Renal pelvis (tissue), 12 donors: ENCODE data around the gene OSBPL1A. TPM values are rescaled to one million over a fixed set of nuclear protein-coding genes. Genes with fewer than 3 reads are reported as not detected.

ENCODE experiments used
- DNase-seq: peaks from one replicate; pipeline ENCODE4 v3.0.0-alpha.2; 2013
- long read RNA-seq, 16 experiments: transcript quantifications; one replicate each; lab custom pipeline, GENCODE V29; 2026
- polyA plus RNA-seq, 3 donors: library from polyadenylated mRNA; unstranded; fragments of 120-200 nt; gene quantifications; one replicate each; pipeline ENCODE4 v1.2.1, GENCODE V29; 2013; ENCODE audit not compliant: insufficient read length in 3 of 3

Gene OSBPL1A
- polyA plus RNA-seq = 10 to 100 TPM; 46.5 to 53.1 (median 48.5) TPM
- long read RNA-seq, donor 1, full-length matches to known transcripts = 9 of 9 reads
- long read RNA-seq, donor 1, partial matches to known transcripts = 0 of 9 reads
- long read RNA-seq, donor 1, other reads (novel, unspliced or antisense) = 0 of 9 reads
- long read RNA-seq, donor 2, partial matches to known transcripts = 7 of 11 reads
- long read RNA-seq, donor 2, other reads (novel, unspliced or antisense) = 0 of 11 reads
- long read RNA-seq, donor 3, transcript OSBPL1A-204 (14 exons, 3,317 nt) = major isoform, 5 of 6 reads
- long read RNA-seq, donor 3, partial matches to known transcripts = 0 of 6 reads
- long read RNA-seq, donor 3, other reads (novel, unspliced or antisense) = 0 of 6 reads
- long read RNA-seq, donor 4, partial matches to known transcripts = 0 of 3 reads
- long read RNA-seq, donor 4, other reads (novel, unspliced or antisense) = 0 of 3 reads
- long read RNA-seq, donor 5, full-length matches to known transcripts = 7 of 7 reads
- long read RNA-seq, donor 5, partial matches to known transcripts = 0 of 7 reads
- long read RNA-seq, donor 5, other reads (novel, unspliced or antisense) = 0 of 7 reads
- long read RNA-seq, donor 6, partial matches to known transcripts = 11 of 15 reads
- long read RNA-seq, donor 6, other reads (novel, unspliced or antisense) = 0 of 15 reads
- long read RNA-seq, donor 7, full-length matches to known transcripts = 5 of 5 reads
- long read RNA-seq, donor 7, partial matches to known transcripts = 0 of 5 reads
- long read RNA-seq, donor 7, other reads (novel, unspliced or antisense) = 0 of 5 reads
- long read RNA-seq, donor 8, transcript OSBPL1A-204 (14 exons, 3,317 nt) = major isoform, 6 of 6 reads
- long read RNA-seq, donor 8, partial matches to known transcripts = 0 of 6 reads
- long read RNA-seq, donor 8, other reads (novel, unspliced or antisense) = 0 of 6 reads
- long read RNA-seq, donor 9, partial matches to known transcripts = 7 of 11 reads
- long read RNA-seq, donor 9, other reads (novel, unspliced or antisense) = 0 of 11 reads
- long read RNA-seq, donor 10, transcript OSBPL1A-204 (14 exons, 3,317 nt) = major isoform, 5 of 5 reads
- long read RNA-seq, donor 10, partial matches to known transcripts = 0 of 5 reads
- long read RNA-seq, donor 10, other reads (novel, unspliced or antisense) = 0 of 5 reads
- long read RNA-seq, donor 11, partial matches to known transcripts = 0 of 2 reads
- long read RNA-seq, donor 11, other reads (novel, unspliced or antisense) = 0 of 2 reads
- long read RNA-seq, donor 12, full-length matches to known transcripts = 9 of 70 reads
- long read RNA-seq, donor 12, partial matches to known transcripts = 61 of 70 reads
- long read RNA-seq, donor 12, other reads (novel, unspliced or antisense) = 0 of 70 reads
- long read RNA-seq, donor 13, partial matches to known transcripts = 0 of 4 reads
- long read RNA-seq, donor 13, other reads (novel, unspliced or antisense) = 0 of 4 reads
- long read RNA-seq, donor 14 = 0 reads
- long read RNA-seq, donor 15 = 0 reads
- long read RNA-seq, donor 16, full-length matches to known transcripts = 1 of 23 reads
- long read RNA-seq, donor 16, partial matches to known transcripts = 22 of 23 reads
- long read RNA-seq, donor 16, other reads (novel, unspliced or antisense) = 0 of 23 reads

GRCh38 chr18:24397694-24398368 lies at the start of gene OSBPL1A:
Gene OSBPL1A (minus strand): TSS chr18:24397824. CDS start chr18:24377533, 20,291 bp downstream.
- peak; percentile 93 for DNase-seq

DNA sequence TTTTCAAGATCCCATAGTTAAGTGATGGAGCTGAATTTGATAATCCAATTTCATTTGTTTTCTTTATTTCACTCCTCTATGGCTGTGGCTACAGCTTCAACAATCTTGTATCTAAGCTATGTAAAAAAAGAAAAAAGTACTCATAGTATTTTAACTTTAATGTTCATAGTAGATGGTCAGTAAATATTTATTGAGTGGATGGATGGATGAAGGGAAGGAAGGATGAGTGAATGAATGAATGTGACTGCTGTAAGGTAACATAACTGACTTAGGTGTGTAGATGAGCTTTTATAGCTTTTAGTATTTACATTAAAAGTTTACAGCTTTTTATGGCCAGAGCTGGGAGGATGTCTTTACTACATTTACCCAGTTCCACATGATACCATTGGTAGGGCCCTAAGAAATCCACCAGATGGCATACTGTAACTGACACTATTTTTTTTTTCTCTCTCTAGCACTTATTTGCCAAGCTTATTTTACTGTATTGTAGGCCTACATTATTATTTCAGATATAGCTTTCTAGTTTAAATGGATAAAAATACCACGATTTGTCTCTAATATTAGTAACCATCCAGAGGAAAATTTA lies 49.4 kb upstream of the OSBPL1A start:
- no peak for DNase-seq

GRCh38 chr18:24446453-24446852 lies 48.8 kb upstream of the OSBPL1A start:
- no peak for DNase-seq

- DNase-seq = no peak
These were observed 46.2 kb upstream of the OSBPL1A start for GRCh38 chr18:24443870-24444269.

GRCh38 chr18:24436939-24437338 lies 39.3 kb upstream of the OSBPL1A start:
- no peak for DNase-seq

DNA sequence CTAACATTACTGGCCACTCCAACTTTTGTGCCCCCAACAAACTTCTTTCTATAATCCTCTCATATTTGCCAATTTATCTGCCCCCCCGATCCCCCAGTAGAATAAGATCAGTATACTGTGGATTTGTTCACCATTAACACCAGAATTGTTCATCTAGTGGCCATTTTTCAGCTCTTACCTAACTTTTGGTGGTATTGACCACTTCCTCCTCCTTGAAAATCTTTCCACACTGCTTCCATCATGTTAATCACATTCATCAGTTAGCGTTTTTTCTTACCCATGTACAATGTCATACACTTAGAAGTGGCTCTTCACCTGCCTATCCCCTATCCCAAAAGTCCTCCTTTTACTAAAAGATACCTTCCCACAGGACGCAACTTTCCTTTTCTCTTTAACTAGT lies 35.0 kb upstream of the OSBPL1A start:
- DNase-seq = no peak

DNA sequence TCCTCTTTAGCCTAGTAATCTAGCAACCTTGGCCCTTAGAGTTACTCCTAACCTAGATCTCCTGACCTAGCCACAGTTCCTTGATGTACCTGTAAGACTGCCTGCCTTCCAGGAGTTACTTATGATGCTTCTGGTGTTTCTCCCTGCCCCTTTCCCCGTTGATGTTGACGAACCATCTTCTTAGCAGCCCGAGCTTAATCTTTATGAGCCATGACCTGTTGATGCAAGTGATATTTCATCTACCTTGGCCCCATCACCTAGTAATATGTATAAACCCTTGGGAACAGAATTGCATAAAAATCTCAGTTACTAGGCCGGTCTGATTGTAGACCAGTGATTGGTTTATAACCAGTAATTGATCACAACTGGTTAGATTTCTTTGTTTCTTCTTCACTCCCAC lies 31.6 kb upstream of the OSBPL1A start:
- DNase-seq = no peak

DNA sequence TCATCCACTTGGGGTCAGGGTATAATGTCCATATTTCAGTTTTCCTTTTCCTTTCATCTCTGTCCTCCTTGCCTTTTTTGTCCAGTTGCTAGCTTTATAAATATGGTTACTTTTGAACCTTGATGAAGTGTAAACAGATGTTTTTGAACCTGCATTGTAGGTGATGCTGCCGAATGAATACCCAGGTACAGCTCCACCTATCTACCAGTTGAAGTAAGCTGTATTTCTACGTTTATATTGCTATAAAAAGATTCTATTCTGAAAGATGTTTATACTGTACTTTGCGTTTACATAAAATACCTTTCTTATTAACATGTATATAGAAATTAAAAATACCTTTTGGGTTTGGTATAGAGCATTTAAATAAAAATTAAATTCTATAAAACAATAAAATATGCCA lies 31.1 kb upstream of the OSBPL1A start:
- DNase-seq = no peak

- no peak for DNase-seq
These were observed 29.9 kb upstream of the OSBPL1A start for GRCh38 chr18:24427484-24427883.

- peak; percentile 85 for DNase-seq
These were observed 29.0 kb upstream of the OSBPL1A start, which contains the start of gene IMPACT for GRCh38 chr18:24426398-24427294. Gene IMPACT (plus strand): TSS chr18:24426670. CDS start chr18:24426757, 87 bp downstream.

- no peak for DNase-seq
These were observed 28.4 kb upstream of the OSBPL1A start for GRCh38 chr18:24426073-24426397.

DNA sequence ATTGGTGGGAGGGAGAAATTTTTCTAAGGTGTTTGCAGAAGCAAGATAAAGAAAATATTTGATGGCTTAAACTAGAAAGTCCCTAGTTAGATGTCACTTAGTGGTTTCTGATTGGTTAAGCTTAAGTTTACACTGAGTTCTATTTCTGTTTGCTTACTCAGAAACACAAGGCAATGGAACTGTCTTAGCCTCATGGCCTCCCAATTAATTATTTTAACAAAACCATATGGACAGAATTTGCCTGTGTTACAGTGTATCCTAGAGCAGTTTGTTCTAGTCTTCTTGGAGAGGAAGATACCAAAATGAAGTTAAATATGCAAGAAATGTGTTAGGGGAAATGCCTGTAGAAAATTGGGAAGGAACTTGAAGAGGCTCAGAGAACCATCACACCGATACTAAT lies 24.2 kb upstream of the OSBPL1A start:
- DNase-seq = no peak

- DNase-seq = no peak
These were observed 22.9 kb upstream of the OSBPL1A start for GRCh38 chr18:24420551-24420950.

DNA sequence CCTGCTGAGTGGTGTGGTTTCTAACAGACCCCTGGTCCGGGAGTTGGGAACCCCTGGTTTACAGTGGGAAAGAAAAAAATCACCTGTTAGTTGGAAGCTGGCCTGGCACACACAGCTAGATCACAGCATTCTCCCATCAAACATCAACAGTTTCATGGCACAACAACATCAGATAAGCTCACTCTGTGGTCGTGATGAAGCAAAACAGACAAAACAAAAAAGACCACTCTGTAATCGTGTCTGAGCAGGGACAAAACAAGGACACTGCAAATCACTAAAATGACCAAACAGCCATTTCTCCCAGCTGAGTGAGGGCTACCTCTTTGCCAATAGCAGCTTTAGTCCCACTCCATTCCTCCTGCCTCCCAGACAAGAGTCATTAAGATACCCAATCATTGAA lies 19.9 kb upstream of the OSBPL1A start:
- no peak for DNase-seq

GRCh38 chr18:24414349-24415003 lies 16.9 kb upstream of the OSBPL1A start:
- no peak for DNase-seq

DNA sequence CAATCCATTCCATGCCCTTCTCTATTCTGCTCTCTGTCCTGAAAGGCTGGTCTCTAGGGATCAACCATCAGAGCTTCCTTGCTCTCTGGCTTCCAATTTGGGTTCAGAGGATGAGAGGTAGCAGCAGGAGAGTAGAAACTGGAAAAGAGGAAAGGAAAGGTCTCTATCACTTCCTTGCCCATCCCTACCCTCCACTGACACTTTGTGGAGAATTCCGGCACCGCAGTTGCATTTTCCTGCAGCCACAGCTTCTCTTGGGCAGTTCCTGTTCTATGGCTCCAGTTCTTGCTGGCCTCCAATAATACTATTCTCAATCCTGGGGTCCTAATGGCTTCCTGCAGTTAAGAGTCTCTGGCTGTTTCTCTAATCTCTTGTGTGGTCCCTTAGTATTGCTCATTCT lies 15.5 kb upstream of the OSBPL1A start:
- DNase-seq = no peak

- DNase-seq = no peak
These were observed 10.9 kb upstream of the OSBPL1A start for GRCh38 chr18:24408496-24408895.

GRCh38 chr18:24404591-24404990 lies 7.0 kb upstream of the OSBPL1A start:
- DNase-seq = no peak

- DNase-seq = no peak
These were observed 5.5 kb upstream of the OSBPL1A start for GRCh38 chr18:24403076-24403475.
